SU-DHL-6 (cell line): ENCODE data around the gene CFAP298.
"Not testable (repeated sequence)": the region's sequence is repeated elsewhere in the genome, so short reads cannot be mapped to it uniquely, and the experiment has no call there.

Experiments
- H2AFZ ChIP-seq: fragments of 200-600 bp; sonication (generic); 2 replicates; pipeline ENCODE4 v1.6.1; 2014; ENCODE audit warnings: low read depth, mild to moderate bottlenecking, moderate library complexity, mixed read lengths, antibody characterized with exemption, low read length; ENCODE audit not compliant: severe bottlenecking
- H3F3A ChIP-seq: fragments of 200-600 bp; shearing (Covaris generic); 2 replicates; pipeline ENCODE4 v1.6.0; 2016; ENCODE audit warnings: antibody characterized with exemption, mild to moderate bottlenecking; ENCODE audit not compliant: insufficient read depth
- H3K27ac ChIP-seq: fragments of 200-600 bp; sonication (generic); 2 replicates; pipeline ENCODE4 v1.5.1; 2016; ENCODE audit warnings: low read depth, mild to moderate bottlenecking, low read length, moderate library complexity, mixed read lengths
- H3K27me3 ChIP-seq: fragments of 200-600 bp; sonication (generic), shearing (Covaris generic); 2 replicates; pipeline ENCODE4 v1.6.0; 2014; ENCODE audit warnings: mild to moderate bottlenecking, low read length
- H3K36me3 ChIP-seq: fragments of 200-600 bp; sonication (generic); 2 replicates; pipeline ENCODE4 v1.6.1; 2014; ENCODE audit warnings: mild to moderate bottlenecking, low read length, mixed read lengths
- H3K4me2 ChIP-seq: fragments of 300-600, 200-600 bp; shearing (Covaris generic), sonication (generic); 2 replicates; pipeline ENCODE4 v1.6.0; 2014; ENCODE audit warnings: low read length, low read depth, mild to moderate bottlenecking; ENCODE audit not compliant: poor library complexity, severe bottlenecking
- H3K4me3 ChIP-seq: fragments of 200-600 bp; sonication (generic); 2 replicates; pipeline ENCODE4 v1.5.1; 2014; ENCODE audit warnings: antibody characterized with exemption, low read length, mild to moderate bottlenecking, mixed read lengths; ENCODE audit not compliant: insufficient read depth, poor library complexity, severe bottlenecking
- H3K79me2 ChIP-seq: fragments of 200-600 bp; sonication (generic); 2 replicates; pipeline ENCODE4 v1.6.1; 2014; ENCODE audit warnings: mild to moderate bottlenecking, low read length, moderate library complexity; ENCODE audit not compliant: insufficient read depth
- H3K9ac ChIP-seq: fragments of 200-600 bp; sonication (generic); 2 replicates; pipeline ENCODE4 v1.7.0; 2014; ENCODE audit warnings: mild to moderate bottlenecking, low read length
- H3K9me2 ChIP-seq: fragments of 200-600 bp; sonication (generic); replicated peaks from 2 replicates; pipeline ENCODE4 v1.6.1; 2014; ENCODE audit warnings: low read length; ENCODE audit not compliant: insufficient read depth
- H3K9me3 ChIP-seq: fragments of 200-600 bp; sonication (generic); 2 replicates; pipeline ENCODE4 v1.6.1; 2014; ENCODE audit warnings: low read length, mixed read lengths; ENCODE audit not compliant: insufficient read depth
- H4K20me1 ChIP-seq: fragments of 200-600 bp; sonication (generic); 2 replicates; pipeline ENCODE4 v1.6.1; 2014; ENCODE audit warnings: low read depth, mild to moderate bottlenecking, antibody characterized with exemption, low read length, moderate library complexity, mixed read lengths
- EZH2phosphoT487 ChIP-seq: fragments of 200-600 bp; sonication (generic), shearing (Covaris generic); conservative IDR thresholded peaks from 2 replicates; pipeline ENCODE4 v1.6.1; 2018; ENCODE audit warnings: mild to moderate bottlenecking, antibody characterized with exemption, low read length, moderate library complexity, mixed read lengths
- TF ChIP-seq, protein P1 (sequence below): fragments of 200-600 bp; sonication (generic); IDR thresholded peaks from one replicate; pipeline ENCODE4 v1.5.1; 2017; ENCODE audit warnings: antibody characterized with exemption, mild to moderate bottlenecking, low read length, moderate library complexity; ENCODE audit not compliant: insufficient read depth, poor library complexity, severe bottlenecking

CFAP298 gene

DNA sequence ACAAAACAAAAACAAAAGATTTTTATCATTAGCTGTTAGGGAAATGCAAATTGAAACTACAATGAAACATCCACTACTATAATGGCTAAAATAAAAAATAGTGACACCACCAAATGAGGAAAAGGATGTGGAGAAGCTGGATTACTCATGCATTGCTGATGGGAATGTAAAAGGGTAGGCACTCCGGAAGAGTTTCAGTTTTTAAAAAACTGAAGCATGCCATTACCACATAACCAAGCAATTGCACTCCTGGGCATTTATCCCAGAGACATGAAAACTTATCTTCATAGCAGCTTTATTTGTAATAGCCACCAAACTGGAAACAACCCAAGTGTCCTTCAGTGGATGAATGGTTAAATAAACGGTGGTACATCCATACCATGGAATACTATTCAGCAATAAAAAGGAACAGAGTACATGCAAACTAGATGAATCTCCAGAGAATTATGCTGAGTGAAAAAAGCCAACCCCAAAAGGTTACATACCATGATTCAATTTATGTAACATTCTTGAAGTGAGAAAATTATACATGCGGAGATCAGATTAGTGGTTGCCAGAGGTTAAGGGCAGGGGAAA lies 14.5 kb upstream of the CFAP298 start:
- Histone ChIP-seq H3K9ac (no peak overlapping the region), H2AFZ (no peak overlapping the region), H3K27ac (no peak overlapping the region)

DNA sequence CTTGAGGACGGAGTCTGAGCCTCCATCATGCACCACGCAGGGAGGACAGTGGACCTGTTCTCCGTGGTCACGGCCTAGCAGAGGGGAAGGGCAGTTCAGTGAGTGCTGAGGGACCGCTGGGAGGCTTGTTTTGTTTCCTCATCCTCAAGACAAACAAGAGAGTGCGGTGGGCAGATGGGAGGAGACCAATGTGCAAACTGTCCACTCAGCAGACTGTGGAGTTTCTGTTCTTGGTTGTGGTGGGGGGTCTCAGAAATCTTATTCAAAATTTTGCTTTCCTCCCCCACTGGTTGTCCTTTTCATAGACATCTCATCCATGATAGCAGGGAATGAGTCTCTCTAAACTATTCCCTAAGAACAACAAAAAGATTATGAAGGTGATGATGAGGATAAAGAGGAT lies 6.0 kb upstream of the CFAP298 start:
- H3K27ac ChIP-seq, H4K20me1 ChIP-seq, H3K27me3 ChIP-seq, H3K36me3 ChIP-seq, H3F3A ChIP-seq, H3K9ac ChIP-seq, H3K9me3 ChIP-seq, H3K4me2 ChIP-seq, H3K4me3 ChIP-seq, H2AFZ ChIP-seq, H3K9me2 ChIP-seq, H3K79me2 ChIP-seq: not testable (repeated sequence)

More for the DNA sequence above, 14.5 kb upstream of the CFAP298 start:
- Histone ChIP-seq H3K4me3 (no peak overlapping the region), H3K79me2 (no peaks in the 10 kb centered on the region), H3K9me2 (no peaks in the 10 kb centered on the region), H3F3A (no peaks in the 10 kb centered on the region), H3K4me2 (no peak overlapping the region), H3K27me3 (no peaks in the 10 kb centered on the region), H3K36me3 (no peaks in the 10 kb centered on the region), H3K9me3 (no peaks in the 10 kb centered on the region), H4K20me1 (no peaks in the 10 kb centered on the region)
- TF ChIP-seq, protein P1, sequence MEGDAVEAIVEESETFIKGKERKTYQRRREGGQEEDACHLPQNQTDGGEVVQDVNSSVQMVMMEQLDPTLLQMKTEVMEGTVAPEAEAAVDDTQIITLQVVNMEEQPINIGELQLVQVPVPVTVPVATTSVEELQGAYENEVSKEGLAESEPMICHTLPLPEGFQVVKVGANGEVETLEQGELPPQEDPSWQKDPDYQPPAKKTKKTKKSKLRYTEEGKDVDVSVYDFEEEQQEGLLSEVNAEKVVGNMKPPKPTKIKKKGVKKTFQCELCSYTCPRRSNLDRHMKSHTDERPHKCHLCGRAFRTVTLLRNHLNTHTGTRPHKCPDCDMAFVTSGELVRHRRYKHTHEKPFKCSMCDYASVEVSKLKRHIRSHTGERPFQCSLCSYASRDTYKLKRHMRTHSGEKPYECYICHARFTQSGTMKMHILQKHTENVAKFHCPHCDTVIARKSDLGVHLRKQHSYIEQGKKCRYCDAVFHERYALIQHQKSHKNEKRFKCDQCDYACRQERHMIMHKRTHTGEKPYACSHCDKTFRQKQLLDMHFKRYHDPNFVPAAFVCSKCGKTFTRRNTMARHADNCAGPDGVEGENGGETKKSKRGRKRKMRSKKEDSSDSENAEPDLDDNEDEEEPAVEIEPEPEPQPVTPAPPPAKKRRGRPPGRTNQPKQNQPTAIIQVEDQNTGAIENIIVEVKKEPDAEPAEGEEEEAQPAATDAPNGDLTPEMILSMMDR = no peak
- TF ChIP-seq EZH2phosphoT487 = no peak

GRCh38 chr21:32613436-32614043 lies 1.4 kb upstream of the CFAP298 start:
- Histone ChIP-seq H3K9ac (no peak overlapping the region; the same call in 1 of the 2 replicates), H3K27me3 (no peaks in the 10 kb centered on the region), H3K79me2 (peaks cover 20% of the 10 kb centered on the region)

DNA sequence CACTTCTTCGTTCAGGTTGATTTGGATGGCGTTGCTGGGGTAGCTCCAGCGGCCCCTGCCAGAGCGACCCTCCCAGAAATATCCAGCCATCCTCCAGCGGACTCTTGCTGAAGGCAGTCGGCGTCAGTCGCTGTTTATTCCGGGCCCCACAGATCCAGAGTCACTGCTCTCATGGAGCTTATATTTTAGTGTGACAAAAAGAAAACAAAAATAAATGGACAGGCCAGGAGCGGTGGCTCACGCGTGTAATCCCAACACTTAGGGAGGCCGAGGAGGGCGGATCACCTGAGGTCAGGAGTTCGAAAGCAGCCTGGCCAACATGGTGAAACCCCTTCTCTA lies 791 bp upstream of the CFAP298 start:
- TF ChIP-seq, protein P1 = no peak
- TF ChIP-seq EZH2phosphoT487 = no peak
- no peaks in the 10 kb centered on the region for H3K9me3 ChIP-seq
- H4K20me1 ChIP-seq = peaks cover 8% of the 10 kb centered on the region
- H3K9me2 ChIP-seq = no peaks in the 10 kb centered on the region
- H3K27ac ChIP-seq = no peak overlapping the region
- peak overlapping the region; percentile 95 for H2AFZ ChIP-seq
- peak overlapping the region; percentile 70 for H3K9ac ChIP-seq
- H3K4me3 ChIP-seq = peak overlapping the region; percentile 72
- peaks cover 20% of the 10 kb centered on the region for H3K79me2 ChIP-seq
- no peaks in the 10 kb centered on the region for H3K27me3 ChIP-seq
- 0 out of 2 replicates have a peak, but pooled peaks cover 3% of the 10 kb centered on the region for H3K36me3 ChIP-seq
- no peaks in the 10 kb centered on the region; the same call in 1 of the 2 replicates for H3F3A ChIP-seq
- peak overlapping the region; percentile 69 for H3K4me2 ChIP-seq

More at GRCh38 chr21:32613436-32614043, 1.4 kb upstream of the CFAP298 start:
- no peak overlapping the region for H2AFZ ChIP-seq
- TF ChIP-seq, protein P1 = no peak
- no peak for TF ChIP-seq EZH2phosphoT487
- H3F3A ChIP-seq = no peaks in the 10 kb centered on the region; the same call in 1 of the 2 replicates
- H4K20me1 ChIP-seq = peaks cover 8% of the 10 kb centered on the region
- H3K36me3 ChIP-seq = 0 out of 2 replicates have a peak, but pooled peaks cover 3% of the 10 kb centered on the region
- peak overlapping the region; percentile 69 for H3K4me2 ChIP-seq
- H3K4me3 ChIP-seq = peak overlapping the region; percentile 72
- no peaks in the 10 kb centered on the region for H3K9me3 ChIP-seq
- no peaks in the 10 kb centered on the region for H3K9me2 ChIP-seq
- no peak overlapping the region for H3K27ac ChIP-seq
